Endothelial cell of umbilical vein (primary cell): Measurements from ENCODE around the gene ZNF595. TPM values are rescaled to one million over a fixed set of nuclear protein-coding genes. Genes with fewer than 3 reads are reported as not detected.
A peak's percentile ranks its signal among the peaks of the same experiment; 100 is the strongest.
"Not testable (repeated sequence)": the region's sequence is repeated elsewhere in the genome, so short reads cannot be mapped to it uniquely, and the experiment has no call there.

Source experiments
- BruUV-seq: library from RNA; stranded (reverse); fragments of 400-500 nt; replicated peaks from 2 replicates; lab custom pipeline; 2021; lab: Mats Ljungman, UMichigan
- CTCF ChIA-PET: fragments of 300-600, 350-600 bp; sonication (Branson Sonifier 250); formaldehyde crosslinking; loops from one replicate; lab custom pipeline; 2021; ENCODE audit warnings: antibody characterized with exemption, inconsistent platforms; lab: Charles Lee
- POLR2A ChIA-PET: fragments of 300-600, 350-600 bp; sonication (Branson Sonifier 250); formaldehyde crosslinking; loops from one replicate; lab custom pipeline; 2021; ENCODE audit warnings: antibody characterized with exemption, inconsistent platforms; lab: Charles Lee
- DNase-seq: peaks from one replicate; pipeline ENCODE4 v3.0.0-alpha.2; 2011; ENCODE audit warnings: low read depth, low spot score
- FAIRE-seq: peaks from 2 replicates; lab custom pipeline; 2011; peaks lifted over from hg19 to GRCh38; lab: Jason Lieb, UNC
- H2AFZ ChIP-seq: 2 replicates; pipeline ENCODE4 v1.6.0; 2012; ENCODE audit warnings: low read depth, low read length, control low read depth, inconsistent platforms
- H3K27ac ChIP-seq: 2 replicates; pipeline ENCODE4 v1.5.1; 2011; ENCODE audit warnings: low read depth, mild to moderate bottlenecking, control low read depth, low read length, moderate library complexity; ENCODE audit not compliant: insufficient read depth
- H3K27me3 ChIP-seq, 2 experiments: 2 replicates each; pipeline versions ENCODE4 v1.6.0 to v1.6.1; 2011; ENCODE audit warnings: low read length in 2 of 2, mixed read lengths in 1 of 2; ENCODE audit not compliant: control insufficient read depth in 2 of 2, insufficient read depth in 2 of 2
- H3K36me3 ChIP-seq, 2 experiments: 2 replicates in 1 of 2; 3 replicates in 1 of 2; pipeline ENCODE4 v1.5.1; 2011; ENCODE audit warnings: low read length in 2 of 2, mild to moderate bottlenecking in 1 of 2, moderate library complexity in 1 of 2; ENCODE audit not compliant: control insufficient read depth in 2 of 2, insufficient read depth in 2 of 2; ENCODE audit errors: extremely low read depth in 1 of 2
- H3K4me1 ChIP-seq: 3 replicates; pipeline ENCODE4 v1.5.1; 2011; ENCODE audit warnings: mild to moderate bottlenecking, low read length; ENCODE audit not compliant: control insufficient read depth, insufficient read depth; ENCODE audit errors: extremely low read depth
- H3K4me2 ChIP-seq: 2 replicates; pipeline ENCODE4 v1.6.1; 2011; ENCODE audit warnings: low read length, control low read depth, mixed read lengths; ENCODE audit not compliant: insufficient read depth
- H3K4me3 ChIP-seq, 3 experiments: fragments of 200-600 bp in 1 of 3; sonication (generic), shearing (Covaris generic) in 1 of 3; replicated peaks in 1 of 3; 2 replicates each; pipeline ENCODE4 v1.5.1; 2011 to 2016; ENCODE audit warnings: control low read depth in 3 of 3, low read length in 3 of 3, mild to moderate bottlenecking in 2 of 3, inconsistent platforms in 1 of 3, low read depth in 1 of 3, moderate library complexity in 1 of 3; ENCODE audit not compliant: insufficient read depth in 1 of 3
- H3K79me2 ChIP-seq: 2 replicates; pipeline ENCODE4 v1.6.0; 2012; ENCODE audit warnings: low read length, inconsistent platforms; ENCODE audit not compliant: control insufficient read depth, insufficient read depth
- H3K9ac ChIP-seq: replicated peaks from 2 replicates; pipeline ENCODE3; 2011; ENCODE audit warnings: low read length, control low read depth; ENCODE audit not compliant: insufficient read depth; ENCODE audit errors: extremely low read depth
- H3K9me1 ChIP-seq: replicated peaks from 3 replicates; pipeline ENCODE4 v1.6.0; 2011; ENCODE audit warnings: mild to moderate bottlenecking, low read length; ENCODE audit not compliant: control insufficient read depth, insufficient read depth; ENCODE audit errors: extremely low read depth
- H3K9me3 ChIP-seq: replicated peaks from 2 replicates; pipeline ENCODE4 v1.5.1; 2012; ENCODE audit warnings: low read length, inconsistent platforms; ENCODE audit not compliant: control insufficient read depth, insufficient read depth
- H4K20me1 ChIP-seq: replicated peaks from 2 replicates; pipeline ENCODE3; 2011; ENCODE audit warnings: mild to moderate bottlenecking, low read length; ENCODE audit not compliant: control insufficient read depth, insufficient read depth; ENCODE audit errors: extremely low read depth
- dilution Hi-C: fragments of 300-500 bp; cut with MboI; formaldehyde crosslinking; loops from one replicate; pipeline ENCODE4 v1.15.0; 2019; ENCODE audit warnings: low sequenced_read_pairs; ENCODE audit not compliant: extremely low pct_ligation_motif_present
- intact Hi-C: fragments of 100-400 bp; cut with micrococcal nuclease; formaldehyde crosslinking; loops from one replicate; pipeline ENCODE4 v1.10.0; 2022
- polyA plus RNA-seq, 4 experiments: library from polyadenylated mRNA; depleted of rRNA in 3 of 4; stranded (reverse) in 3 of 4; unstranded in 1 of 4; fragments of >200 nt; gene quantifications; 2 replicates each; pipeline versions ENCODE4 v1.2.1 to v1.2.3, GENCODE V29; 2011 to 2012; ENCODE audit warnings: missing spikeins in 1 of 4
- total RNA-seq: library from RNA; stranded (reverse); gene quantifications from 2 replicates; pipeline ENCODE4 v1.2.3, GENCODE V29; 2021
- TF ChIP-seq, protein P1 (sequence below), 2 donors: IDR thresholded peaks; 1 replicate in 1 of 2; 2 replicates in 1 of 2; pipeline ENCODE4 v1.5.1; 2011; ENCODE audit warnings: low read length in 2 of 2, mild to moderate bottlenecking in 2 of 2, moderate library complexity in 2 of 2, control low read depth in 1 of 2, inconsistent platforms in 1 of 2, low read depth in 1 of 2; ENCODE audit not compliant: insufficient read depth in 1 of 2; ENCODE audit errors: extremely low read depth in 1 of 2

ZNF595 gene
- total and polyA plus RNA-seq, 2 donors (not counting 3 experiments of a cell fraction or from before 2014, with no cell fraction given): 1.8 to 11.1 TPM

DNA sequence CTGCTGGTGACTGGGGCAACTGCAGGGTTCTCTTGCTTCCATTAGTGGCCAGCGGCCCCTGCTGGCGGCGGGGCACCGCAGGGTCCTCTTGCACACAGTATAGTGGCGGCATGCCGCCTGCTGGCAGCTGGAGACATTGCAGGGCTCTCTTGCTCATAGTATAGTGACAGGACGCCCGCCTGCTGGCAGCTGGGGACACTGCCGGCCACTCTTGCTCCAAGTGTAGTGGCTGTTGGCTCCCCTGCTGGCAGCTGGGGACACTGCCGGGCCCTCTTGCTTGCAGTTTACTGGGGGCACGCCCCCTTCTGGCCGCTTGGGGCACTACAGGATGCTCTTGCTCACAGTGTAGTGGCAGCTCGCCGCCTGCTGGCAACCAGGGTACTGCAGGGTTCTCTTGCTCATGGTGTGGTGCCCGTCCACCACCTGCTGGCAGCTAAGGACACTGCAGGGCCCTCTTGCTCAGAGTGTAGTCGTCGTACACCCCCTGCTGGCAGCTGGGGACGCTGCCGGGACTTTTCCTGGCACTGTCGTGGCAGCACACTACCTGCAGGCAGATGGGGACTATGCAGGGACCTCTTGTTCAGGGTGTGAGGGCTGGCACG, 41.2 kb upstream of the ZNF595 start:
- DNase-seq, BruUV-seq, FAIRE-seq, H3K4me3 ChIP-seq, H3K4me1 ChIP-seq, H3K27ac ChIP-seq, H3K36me3 ChIP-seq, dilution Hi-C loops, H2AFZ ChIP-seq, intact Hi-C loops, H3K4me2 ChIP-seq, POLR2A ChIA-PET, H3K9me3 ChIP-seq, CTCF ChIA-PET, H4K20me1 ChIP-seq, H3K9me1 ChIP-seq, H3K9ac ChIP-seq, H3K79me2 ChIP-seq, H3K27me3 ChIP-seq: not testable (repeated sequence)
- TF ChIP-seq, protein P1, sequence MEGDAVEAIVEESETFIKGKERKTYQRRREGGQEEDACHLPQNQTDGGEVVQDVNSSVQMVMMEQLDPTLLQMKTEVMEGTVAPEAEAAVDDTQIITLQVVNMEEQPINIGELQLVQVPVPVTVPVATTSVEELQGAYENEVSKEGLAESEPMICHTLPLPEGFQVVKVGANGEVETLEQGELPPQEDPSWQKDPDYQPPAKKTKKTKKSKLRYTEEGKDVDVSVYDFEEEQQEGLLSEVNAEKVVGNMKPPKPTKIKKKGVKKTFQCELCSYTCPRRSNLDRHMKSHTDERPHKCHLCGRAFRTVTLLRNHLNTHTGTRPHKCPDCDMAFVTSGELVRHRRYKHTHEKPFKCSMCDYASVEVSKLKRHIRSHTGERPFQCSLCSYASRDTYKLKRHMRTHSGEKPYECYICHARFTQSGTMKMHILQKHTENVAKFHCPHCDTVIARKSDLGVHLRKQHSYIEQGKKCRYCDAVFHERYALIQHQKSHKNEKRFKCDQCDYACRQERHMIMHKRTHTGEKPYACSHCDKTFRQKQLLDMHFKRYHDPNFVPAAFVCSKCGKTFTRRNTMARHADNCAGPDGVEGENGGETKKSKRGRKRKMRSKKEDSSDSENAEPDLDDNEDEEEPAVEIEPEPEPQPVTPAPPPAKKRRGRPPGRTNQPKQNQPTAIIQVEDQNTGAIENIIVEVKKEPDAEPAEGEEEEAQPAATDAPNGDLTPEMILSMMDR (IDR thresholded peaks at IDR 0.05; ENCODE audit: extremely low read depth in 1 of 2, insufficient read depth in 1 of 2, low read depth in 1 of 2, low read length in 2 of 2): peak in 1 of 2 donors; percentile 11

DNA sequence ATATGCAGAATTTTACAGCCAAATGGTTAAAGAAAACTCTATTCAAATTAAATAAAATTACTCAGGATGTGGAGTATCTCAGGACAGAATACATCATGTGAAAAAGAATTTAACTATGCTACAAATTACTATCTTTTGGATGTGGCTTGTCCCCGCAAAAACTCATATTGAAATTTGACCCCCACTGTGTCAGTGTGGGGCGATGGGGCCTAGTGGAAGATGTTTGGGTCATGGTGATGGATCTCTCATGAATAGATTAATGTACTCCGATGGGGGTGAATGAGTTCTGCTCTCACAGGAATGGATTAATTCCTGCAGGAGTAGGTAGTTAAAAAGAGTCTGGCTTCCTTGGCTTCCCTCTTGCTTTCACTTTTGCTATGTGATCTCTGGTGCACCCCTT, 35.0 kb upstream of the ZNF595 start:
- H3K27ac ChIP-seq, H4K20me1 ChIP-seq, H3K4me1 ChIP-seq, H3K27me3 ChIP-seq, CTCF ChIA-PET, POLR2A ChIA-PET, FAIRE-seq, dilution Hi-C loops, H3K9ac ChIP-seq, H3K36me3 ChIP-seq, H3K79me2 ChIP-seq, H3K9me3 ChIP-seq, H3K4me2 ChIP-seq, DNase-seq, BruUV-seq, intact Hi-C loops, H3K4me3 ChIP-seq, H2AFZ ChIP-seq, H3K9me1 ChIP-seq: not testable (repeated sequence)

DNA sequence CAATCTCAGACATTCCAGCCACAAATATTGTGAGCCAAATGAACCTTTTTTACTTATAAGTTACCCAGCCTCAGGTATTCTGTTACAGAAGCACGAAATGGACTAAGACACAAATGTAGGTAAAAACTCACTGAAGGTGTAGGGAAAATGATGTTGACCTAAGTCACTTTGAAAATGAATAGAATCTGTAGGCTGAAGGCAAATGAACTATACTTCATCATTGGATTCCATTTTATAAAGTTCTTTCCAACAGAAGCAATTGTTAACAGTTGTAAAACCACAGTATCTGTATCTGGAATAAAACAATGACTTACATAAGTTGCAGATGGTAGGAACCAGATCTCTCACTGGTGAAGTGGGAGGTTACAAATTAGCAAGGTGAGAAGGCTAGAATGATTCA, 34.5 kb upstream of the ZNF595 start:
- H4K20me1 ChIP-seq, H3K9ac ChIP-seq, H3K27me3 ChIP-seq, H3K4me2 ChIP-seq, CTCF ChIA-PET, BruUV-seq, H3K36me3 ChIP-seq, H3K79me2 ChIP-seq, intact Hi-C loops, FAIRE-seq, H3K27ac ChIP-seq, H2AFZ ChIP-seq, H3K4me1 ChIP-seq, DNase-seq, H3K4me3 ChIP-seq, H3K9me3 ChIP-seq, dilution Hi-C loops, POLR2A ChIA-PET, H3K9me1 ChIP-seq: not testable (repeated sequence)
